Activated CD4-positive, alpha-beta memory T cell treated with anti-CD3 and anti-CD28 coated beads, Interleukin-2, amount 10 ng/mL, durations not matched to agents 7 days and 5 days (primary cell): ENCODE data around the gene CTU2. TPM values are rescaled to one million over a fixed set of nuclear protein-coding genes. Genes with fewer than 3 reads are reported as not detected.

ENCODE experiments used
- CTCF ChIA-PET: fragments of 350-600 bp; sonication (Branson Sonifier 250); formaldehyde crosslinking; loops from one replicate; lab custom pipeline; 2021; ENCODE audit warnings: antibody characterized with exemption, inconsistent platforms; lab: Charles Lee
- POLR2A ChIA-PET: fragments of 350-600 bp; sonication (Branson Sonifier 250); formaldehyde crosslinking; loops from one replicate; lab custom pipeline; 2021; ENCODE audit warnings: antibody characterized with exemption; lab: Charles Lee
- DNase-seq: peaks from one replicate; pipeline ENCODE4 v3.0.0-alpha.2; 2020
- H3K27ac Mint-ChIP-seq: one replicate; pipeline ENCODE4 v1.8.0; 2021; ENCODE audit warnings: mild to moderate bottlenecking, mixed read lengths
- H3K27me3 Mint-ChIP-seq: one replicate; pipeline ENCODE4 v1.8.0; 2021; ENCODE audit warnings: mixed read lengths
- H3K36me3 Mint-ChIP-seq: one replicate; pipeline ENCODE4 v1.8.0; 2021; ENCODE audit warnings: low read depth, mixed read lengths
- H3K4me1 Mint-ChIP-seq: one replicate; pipeline ENCODE4 v1.8.0; 2021; ENCODE audit warnings: mixed read lengths
- H3K4me3 Mint-ChIP-seq: one replicate; pipeline ENCODE4 v1.8.0; 2021; ENCODE audit warnings: mild to moderate bottlenecking, mixed read lengths
- H3K9me3 Mint-ChIP-seq: one replicate; pipeline ENCODE4 v1.8.0; 2021; ENCODE audit warnings: mixed read lengths
- total RNA-seq, 2 experiments: library from RNA; stranded (reverse); gene quantifications; one replicate each; pipeline ENCODE4 v1.2.3, GENCODE V29; 2021

CTU2 gene
- total RNA-seq, 2 experiments from 2014 or later, result 16.5 to 17.3 TPM

GRCh38 chr16:88700636-88701482 lies 5.4 kb upstream of the CTU2 start:
- H3K4me3 Mint-ChIP-seq, result peak overlapping the region; percentile 95
- H3K36me3 Mint-ChIP-seq, result peaks cover 63% of the 10 kb centered on the region
- ChIA-PET POLR2A (interaction anchor here (0.5 to 8.1 kb wide), 25 partner anchors 9 to 744 kb away, joined by 3 to 91 read pairs (median 6); partner anchors contain the start of genes APRT, CDT1, CYBA and IL17C), CTCF (interaction anchor here (0.5 to 5.6 kb wide), 7 partner anchors 9 to 83 kb away, joined by 3 to 26 read pairs (median 5); no protein-coding TSS in a partner anchor)
- H3K27ac Mint-ChIP-seq, result peak overlapping the region; percentile 98
- H3K9me3 Mint-ChIP-seq, result no peaks in the 10 kb centered on the region
- no peaks in the 10 kb centered on the region for H3K27me3 Mint-ChIP-seq
- peak; percentile 98 for DNase-seq
- peaks cover 63% of the 10 kb centered on the region for H3K4me1 Mint-ChIP-seq

GRCh38 chr16:88701581-88702370 lies 4.5 kb upstream of the CTU2 start:
- DNase-seq, result peak; percentile 35
- H3K27me3 Mint-ChIP-seq, result no peaks in the 10 kb centered on the region
- CTCF ChIA-PET, result interaction anchor here (1.1 to 5.6 kb wide), 7 partner anchors 16 to 82 kb away, joined by 3 to 26 read pairs (median 6); no protein-coding TSS in a partner anchor
- H3K27ac Mint-ChIP-seq, result peak overlapping the region; percentile 98
- H3K36me3 Mint-ChIP-seq, result peaks cover 63% of the 10 kb centered on the region
- H3K9me3 Mint-ChIP-seq, result no peaks in the 10 kb centered on the region
- POLR2A ChIA-PET, result interaction anchor here (0.9 to 8.1 kb wide), 21 partner anchors 9 to 745 kb away, joined by 3 to 91 read pairs (median 11); partner anchors contain the start of genes APRT, CDT1, CYBA and IL17C
- H3K4me1 Mint-ChIP-seq, result peaks cover 63% of the 10 kb centered on the region
- H3K4me3 Mint-ChIP-seq, result peak overlapping the region; percentile 95

- Mint-ChIP-seq H3K36me3 (peaks cover 59% of the 10 kb centered on the region), H3K4me1 (peaks cover 68% of the 10 kb centered on the region), H3K4me3 (peak overlapping the region; percentile 95), H3K27me3 (no peaks in the 10 kb centered on the region), H3K27ac (peak overlapping the region; percentile 98), H3K9me3 (no peaks in the 10 kb centered on the region)
- POLR2A ChIA-PET, result interaction anchor here (0.7 to 8.1 kb wide), 19 partner anchors 9 to 132 kb away, joined by 3 to 91 read pairs (median 15); partner anchors contain the start of genes APRT, CDT1, CYBA and IL17C
- peak; percentile 40 for DNase-seq
- CTCF ChIA-PET, result interaction anchor here (1.0 to 5.6 kb wide), 6 partner anchors 17 to 97 kb away, joined by 4 to 26 read pairs (median 8); no protein-coding TSS in a partner anchor
These were observed 3.7 kb upstream of the CTU2 start for GRCh38 chr16:88702371-88703210.

GRCh38 chr16:88703486-88704309 lies 2.6 kb upstream of the CTU2 start:
- H3K27ac Mint-ChIP-seq, result peak overlapping the region; percentile 98
- peak overlapping the region; percentile 95 for H3K4me3 Mint-ChIP-seq
- DNase-seq, result peak; percentile 83
- CTCF ChIA-PET, result interaction anchor here (1.0 to 5.6 kb wide), 6 partner anchors 23 to 96 kb away, joined by 3 to 26 read pairs (median 8); no protein-coding TSS in a partner anchor
- H3K4me1 Mint-ChIP-seq, result peaks cover 60% of the 10 kb centered on the region
- H3K27me3 Mint-ChIP-seq, result no peaks in the 10 kb centered on the region
- H3K36me3 Mint-ChIP-seq, result peaks cover 50% of the 10 kb centered on the region
- POLR2A ChIA-PET, result interaction anchor here (0.7 to 8.1 kb wide), 21 partner anchors 11 to 804 kb away, joined by 3 to 91 read pairs (median 4); partner anchors contain the start of genes APRT, CDT1, CYBA and MVD
- H3K9me3 Mint-ChIP-seq, result no peaks in the 10 kb centered on the region

- Mint-ChIP-seq H3K27me3 (no peaks in the 10 kb centered on the region), H3K9me3 (no peaks in the 10 kb centered on the region), H3K27ac (peak overlapping the region; percentile 98), H3K36me3 (peaks cover 41% of the 10 kb centered on the region), H3K4me1 (peaks cover 54% of the 10 kb centered on the region), H3K4me3 (peak overlapping the region; percentile 95)
- ChIA-PET POLR2A (interaction anchor here (0.6 to 8.1 kb wide), 22 partner anchors 9 to 512 kb away, joined by 3 to 91 read pairs (median 4); partner anchors contain the start of genes APRT, CYBA, PIEZO1 and SNAI3), CTCF (interaction anchor here (0.7 to 5.6 kb wide), 7 partner anchors 18 to 926 kb away, joined by 3 to 26 read pairs (median 7); partner anchors contain the start of gene ZC3H18)
- peak; percentile 40 for DNase-seq
These were observed 1.1 kb upstream of the CTU2 start for GRCh38 chr16:88705076-88705684.

- CTCF ChIA-PET, result interaction anchor here (0.7 to 1.9 kb wide), 4 partner anchors 18 to 75 kb away, joined by 4 to 9 read pairs (median 7); no protein-coding TSS in a partner anchor
- DNase-seq, result peak; percentile 32
- Mint-ChIP-seq H3K4me1 (peaks cover 48% of the 10 kb centered on the region), H3K9me3 (no peaks in the 10 kb centered on the region), H3K27me3 (no peaks in the 10 kb centered on the region), H3K27ac (peak overlapping the region; percentile 98), H3K4me3 (peak overlapping the region; percentile 95), H3K36me3 (peaks cover 35% of the 10 kb centered on the region)
- POLR2A ChIA-PET, result interaction anchor here (0.6 to 8.1 kb wide), 15 partner anchors 14 to 511 kb away, joined by 3 to 91 read pairs (median 9); partner anchors contain the start of genes APRT, CYBA, PIEZO1 and SNAI3
These were observed 488 bp upstream of the CTU2 start for GRCh38 chr16:88705801-88706228.

GRCh38 chr16:88706965-88707826 lies 893 bp downstream of the CTU2 start:
- Mint-ChIP-seq H3K9me3 (no peaks in the 10 kb centered on the region), H3K27me3 (no peaks in the 10 kb centered on the region), H3K4me1 (peaks cover 37% of the 10 kb centered on the region), H3K27ac (peak overlapping the region; percentile 56), H3K4me3 (peak overlapping the region; percentile 74), H3K36me3 (peaks cover 24% of the 10 kb centered on the region)
- DNase-seq, result no peak
- ChIA-PET POLR2A (interaction anchor here (1.0 to 8.1 kb wide), 6 partner anchors 8 to 136 kb away, joined by 3 to 38 read pairs (median 8); partner anchors contain the start of genes CYBA and ZC3H18), CTCF (interaction anchor here (1.2 kb wide), 1 partner anchor 30 kb away, joined by 5 read pairs; no protein-coding TSS in a partner anchor)

GRCh38 chr16:88710556-88710955 lies 4.3 kb downstream of the CTU2 start:
- no peaks in the 10 kb centered on the region for H3K27me3 Mint-ChIP-seq
- H3K27ac Mint-ChIP-seq, result no peak overlapping the region
- peaks cover 5% of the 10 kb centered on the region for H3K36me3 Mint-ChIP-seq
- DNase-seq, result no peak
- peaks cover 13% of the 10 kb centered on the region for H3K4me1 Mint-ChIP-seq
- H3K4me3 Mint-ChIP-seq, result no peak overlapping the region
- POLR2A ChIA-PET, result interaction anchor here (1.5 kb wide), 1 partner anchor 9 kb away, joined by 6 read pairs; no protein-coding TSS in a partner anchor
- H3K9me3 Mint-ChIP-seq, result no peaks in the 10 kb centered on the region
- CTCF ChIA-PET, result interaction anchor here (1.2 kb wide), 1 partner anchor 27 kb away, joined by 5 read pairs; no protein-coding TSS in a partner anchor

GRCh38 chr16:88711750-88712340 lies 5.5 kb downstream of the CTU2 start:
- Mint-ChIP-seq H3K9me3 (no peaks in the 10 kb centered on the region), H3K4me3 (no peak overlapping the region), H3K27me3 (no peaks in the 10 kb centered on the region), H3K4me1 (peaks cover 13% of the 10 kb centered on the region), H3K27ac (no peak overlapping the region), H3K36me3 (peaks cover 13% of the 10 kb centered on the region)
- CTCF ChIA-PET, result interaction anchor here (0.6 kb wide), 1 partner anchor 966 kb away, joined by 4 read pairs; no protein-coding TSS in a partner anchor
- DNase-seq, result no peak
- POLR2A ChIA-PET, result interaction anchor here (1.5 kb wide), 1 partner anchor 10 kb away, joined by 6 read pairs; no protein-coding TSS in a partner anchor
